ENCODE measurements around the gene CHD1. TPM values are rescaled to one million over a fixed set of nuclear protein-coding genes. Genes with fewer than 3 reads are reported as not detected.
A peak's percentile ranks its signal among the peaks of the same experiment; 100 is the strongest.

CHD1 gene
- total RNA-seq, 1 donor from 2014 or later, result 83.0 TPM

- Mint-ChIP-seq H3K9me3 (no peaks in the 10 kb centered on the region), H3K4me3 (no peak overlapping the region), H3K27me3 (ENCODE audit: insufficient read depth) (no peaks in the 10 kb centered on the region), H3K36me3 (ENCODE audit: low read depth) (peaks cover 34% of the 10 kb centered on the region), H3K4me1 (ENCODE audit: low read depth) (peaks cover 61% of the 10 kb centered on the region), H3K27ac (peak overlapping the region; percentile 20)
- no peak for DNase-seq (ENCODE audit: low spot score)
- intact Hi-C loops (cut with micrococcal nuclease), result loop anchor here (1.0 kb wide), 3 partner anchors 20 to 153 kb away; no protein-coding TSS in a partner anchor
Observed at GRCh38 chr5:98906756-98907355, 22.0 kb downstream of the CHD1 start.

DNA sequence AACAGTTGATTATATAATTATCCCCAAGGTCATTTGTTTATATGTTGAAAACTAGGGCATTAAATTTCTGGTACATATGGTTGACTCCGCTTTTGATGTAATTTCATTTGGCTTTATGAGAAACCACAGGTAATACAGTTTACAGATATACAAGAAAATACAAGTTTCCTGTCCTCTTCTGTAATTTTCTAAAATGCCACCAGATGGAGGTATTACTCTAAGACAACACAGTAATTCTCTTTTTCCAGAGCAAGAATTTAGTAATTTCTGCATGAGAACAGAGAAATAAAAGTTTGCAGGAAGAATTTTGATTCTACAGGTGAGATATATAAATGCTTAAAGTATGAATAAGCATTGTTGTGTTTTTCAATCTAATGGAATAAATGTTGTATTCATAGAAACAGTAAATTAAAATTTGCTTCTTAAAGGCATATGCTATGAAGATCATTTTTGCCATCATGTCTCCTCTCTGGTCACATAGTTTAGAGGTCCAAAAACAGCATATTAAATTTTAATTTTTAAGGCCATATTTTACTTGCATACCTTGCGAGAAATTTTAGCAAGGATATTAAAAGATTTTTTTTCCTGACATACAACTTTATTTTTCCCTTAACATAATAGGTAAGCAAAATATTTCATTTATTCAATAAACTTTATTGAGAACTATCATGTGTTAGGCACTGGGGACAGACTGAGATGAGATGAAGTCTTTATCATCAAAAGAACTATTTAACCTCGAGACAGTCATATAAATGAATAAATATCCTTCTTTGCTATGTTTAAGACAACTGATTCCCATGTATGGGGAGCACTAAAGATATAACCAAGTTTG lies 22.7 kb downstream of the CHD1 start:
- Mint-ChIP-seq H3K4me1 (ENCODE audit: low read depth) (peaks cover 56% of the 10 kb centered on the region), H3K36me3 (ENCODE audit: low read depth) (peaks cover 33% of the 10 kb centered on the region), H3K4me3 (no peak overlapping the region), H3K27me3 (ENCODE audit: insufficient read depth) (no peaks in the 10 kb centered on the region), H3K9me3 (no peaks in the 10 kb centered on the region), H3K27ac (no peak overlapping the region)
- intact Hi-C loops (cut with micrococcal nuclease), result loop anchor here (1.0 kb wide), 3 partner anchors 21 to 154 kb away; no protein-coding TSS in a partner anchor
- DNase-seq (ENCODE audit: low spot score), result no peak

DNA sequence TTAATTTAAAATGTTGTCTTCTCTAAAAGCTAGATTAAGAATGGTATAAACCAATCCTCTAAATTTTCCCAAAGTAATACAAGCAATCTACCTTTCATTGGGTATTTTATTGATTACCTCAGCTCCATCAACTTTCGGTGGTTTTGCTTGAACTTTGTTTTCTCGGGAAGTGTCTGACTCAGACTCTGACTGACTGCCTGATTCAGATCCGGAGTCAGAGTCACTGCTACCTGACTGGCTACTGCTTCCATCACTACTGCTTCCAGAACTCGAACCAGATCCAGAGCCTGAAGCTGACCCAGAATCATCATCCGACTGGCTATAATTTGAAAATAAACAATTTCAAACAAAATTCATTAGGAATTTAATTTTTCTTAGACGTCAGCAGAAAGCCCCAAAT lies 24.0 kb downstream of the CHD1 start:
- H3K36me3 Mint-ChIP-seq (ENCODE audit: low read depth), result peaks cover 32% of the 10 kb centered on the region
- H3K27ac Mint-ChIP-seq, result no peak overlapping the region
- intact Hi-C loops (cut with micrococcal nuclease), result loop anchor here (5.0 kb wide), 1 partner anchor 37 kb away; no protein-coding TSS in a partner anchor
- no peak for DNase-seq (ENCODE audit: low spot score)
- peaks cover 47% of the 10 kb centered on the region for H3K4me1 Mint-ChIP-seq (ENCODE audit: low read depth)
- no peaks in the 10 kb centered on the region for H3K27me3 Mint-ChIP-seq (ENCODE audit: insufficient read depth)
- H3K9me3 Mint-ChIP-seq, result no peaks in the 10 kb centered on the region
- no peak overlapping the region for H3K4me3 Mint-ChIP-seq

DNA sequence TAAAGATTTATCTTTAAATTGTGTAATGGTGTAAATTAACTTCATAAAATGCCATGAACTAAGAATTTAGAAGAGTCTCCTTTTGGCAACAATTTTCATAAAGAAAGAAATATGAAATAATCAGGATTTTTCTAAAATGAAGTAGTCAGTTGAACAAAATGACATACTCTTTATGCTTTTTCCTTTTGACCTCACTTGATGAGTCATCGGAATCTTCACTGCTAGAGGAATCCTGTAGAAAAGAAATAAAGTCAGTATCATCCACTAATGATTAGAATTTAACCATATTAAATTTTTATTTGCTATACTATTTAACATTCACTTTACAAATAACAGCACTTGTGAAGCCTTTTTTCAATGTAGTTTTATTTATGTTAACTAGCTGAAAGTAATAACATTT lies 26.1 kb downstream of the CHD1 start:
- H3K36me3 Mint-ChIP-seq (ENCODE audit: low read depth), result peaks cover 35% of the 10 kb centered on the region
- no peak overlapping the region for H3K4me3 Mint-ChIP-seq
- DNase-seq (ENCODE audit: low spot score), result no peak
- H3K4me1 Mint-ChIP-seq (ENCODE audit: low read depth), result peaks cover 32% of the 10 kb centered on the region
- intact Hi-C loops (cut with micrococcal nuclease), result loop anchor here (5.0 kb wide), 1 partner anchor 35 kb away; no protein-coding TSS in a partner anchor
- no peaks in the 10 kb centered on the region for H3K9me3 Mint-ChIP-seq
- H3K27ac Mint-ChIP-seq, result no peak overlapping the region
- no peaks in the 10 kb centered on the region for H3K27me3 Mint-ChIP-seq (ENCODE audit: insufficient read depth)

DNA sequence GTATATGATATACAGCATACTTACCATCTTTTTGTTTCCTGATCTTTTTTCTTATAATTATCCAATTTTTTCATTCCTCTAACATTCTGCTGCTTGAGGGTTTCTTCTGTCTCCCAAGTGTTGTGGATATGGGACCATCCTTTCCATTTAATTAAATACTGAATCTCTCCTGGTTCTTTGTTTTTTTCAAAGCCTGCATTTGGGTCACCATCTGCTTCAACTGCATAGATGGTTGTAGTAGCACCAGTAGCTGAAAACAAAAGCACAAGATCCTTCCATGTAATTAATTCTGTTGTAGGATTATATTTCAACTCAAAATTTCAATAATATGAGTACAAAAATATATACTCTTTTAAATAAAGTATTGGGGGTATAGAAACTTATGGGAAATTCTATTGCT lies 29.4 kb downstream of the CHD1 start:
- no peak overlapping the region for H3K4me3 Mint-ChIP-seq
- peaks cover 43% of the 10 kb centered on the region for H3K36me3 Mint-ChIP-seq (ENCODE audit: low read depth)
- no peaks in the 10 kb centered on the region for H3K27me3 Mint-ChIP-seq (ENCODE audit: insufficient read depth)
- H3K4me1 Mint-ChIP-seq (ENCODE audit: low read depth), result peaks cover 9% of the 10 kb centered on the region
- intact Hi-C loops (cut with micrococcal nuclease), result loop anchor here (5.0 kb wide), 1 partner anchor 42 kb away; no protein-coding TSS in a partner anchor
- H3K9me3 Mint-ChIP-seq, result no peaks in the 10 kb centered on the region
- no peak for DNase-seq (ENCODE audit: low spot score)
- H3K27ac Mint-ChIP-seq, result no peak overlapping the region

GRCh38 chr5:98898743-98899142 lies 30.1 kb downstream of the CHD1 start:
- intact Hi-C loops (cut with micrococcal nuclease), result loop anchor here (5.0 kb wide), 1 partner anchor 41 kb away; no protein-coding TSS in a partner anchor
- Mint-ChIP-seq H3K4me3 (no peak overlapping the region), H3K9me3 (no peaks in the 10 kb centered on the region), H3K27ac (no peak overlapping the region), H3K27me3 (ENCODE audit: insufficient read depth) (no peaks in the 10 kb centered on the region), H3K4me1 (ENCODE audit: low read depth) (peaks cover 9% of the 10 kb centered on the region), H3K36me3 (ENCODE audit: low read depth) (peaks cover 41% of the 10 kb centered on the region)
- DNase-seq (ENCODE audit: low spot score), result no peak

DNA sequence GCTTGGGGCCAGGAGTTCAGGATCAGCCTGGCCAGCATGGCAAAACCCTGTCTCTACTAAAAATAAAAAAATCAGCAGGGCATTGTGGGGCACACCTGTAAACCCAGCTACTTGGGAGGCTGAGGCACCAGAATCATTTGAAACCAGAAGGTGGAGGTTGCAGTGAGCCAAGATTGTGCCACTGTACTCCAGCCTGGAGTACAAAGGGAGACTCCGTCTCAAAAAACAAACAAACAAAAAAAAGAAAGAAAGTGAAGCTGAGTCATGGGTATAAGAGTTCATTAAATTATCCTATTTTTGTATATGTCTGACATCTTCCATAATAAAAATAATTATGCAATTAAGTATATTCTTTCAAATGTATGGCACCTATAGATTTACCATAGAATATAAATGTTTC lies 37.2 kb downstream of the CHD1 start:
- H3K27ac Mint-ChIP-seq, result no peak overlapping the region

GRCh38 chr5:98880598-98880997 lies 48.2 kb downstream of the CHD1 start:
- intact Hi-C loops (cut with micrococcal nuclease), result loop anchor here (1.0 to 2.0 kb wide), 3 partner anchors 8 to 16 kb away; no protein-coding TSS in a partner anchor
- peaks cover 50% of the 10 kb centered on the region for H3K36me3 Mint-ChIP-seq (ENCODE audit: low read depth)

More for the DNA sequence above, 37.2 kb downstream of the CHD1 start:
- Mint-ChIP-seq H3K36me3 (ENCODE audit: low read depth) (peaks cover 39% of the 10 kb centered on the region), H3K4me1 (ENCODE audit: low read depth) (no peaks in the 10 kb centered on the region), H3K9me3 (no peaks in the 10 kb centered on the region), H3K27me3 (ENCODE audit: insufficient read depth) (no peaks in the 10 kb centered on the region), H3K4me3 (no peak overlapping the region)
- intact Hi-C loops (cut with micrococcal nuclease), result loop anchor here (5.0 kb wide), 1 partner anchor 36 kb away; the partner anchor contains the start of gene CHD1
- DNase-seq (ENCODE audit: low spot score), result no peak

DNA sequence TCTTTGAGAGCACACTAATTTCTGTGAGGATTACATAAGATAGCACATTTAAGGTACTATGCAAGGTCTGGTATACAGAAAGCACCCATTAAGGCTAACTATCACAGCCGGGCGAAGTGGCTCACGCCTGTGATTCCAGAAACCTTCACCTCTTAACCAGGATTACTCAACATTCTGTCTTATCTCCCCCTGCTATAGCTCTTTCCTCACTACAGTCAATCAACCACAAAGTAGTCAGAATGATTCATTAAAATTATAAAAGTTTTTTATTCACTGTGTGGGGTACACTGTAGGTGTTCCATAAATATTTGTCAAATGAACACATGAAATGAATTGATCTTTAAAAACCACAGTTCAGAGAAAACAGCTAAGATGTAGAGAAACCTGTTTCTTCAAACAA lies 48.7 kb downstream of the CHD1 start:
- H3K4me3 Mint-ChIP-seq, result no peak overlapping the region
- DNase-seq (ENCODE audit: low spot score), result no peak
- H3K36me3 Mint-ChIP-seq (ENCODE audit: low read depth), result peaks cover 50% of the 10 kb centered on the region
- no peaks in the 10 kb centered on the region for H3K27me3 Mint-ChIP-seq (ENCODE audit: insufficient read depth)
- intact Hi-C loops (cut with micrococcal nuclease), result loop anchor here (1.0 to 2.0 kb wide), 3 partner anchors 8 to 17 kb away; no protein-coding TSS in a partner anchor
- H3K4me1 Mint-ChIP-seq (ENCODE audit: low read depth), result peaks cover 8% of the 10 kb centered on the region
- H3K27ac Mint-ChIP-seq, result peak overlapping the region; percentile 34
- H3K9me3 Mint-ChIP-seq, result no peaks in the 10 kb centered on the region

More at GRCh38 chr5:98880598-98880997, 48.2 kb downstream of the CHD1 start:
- H3K27me3 Mint-ChIP-seq (ENCODE audit: insufficient read depth), result no peaks in the 10 kb centered on the region
- peaks cover 8% of the 10 kb centered on the region for H3K4me1 Mint-ChIP-seq (ENCODE audit: low read depth)
- H3K27ac Mint-ChIP-seq, result peak overlapping the region; percentile 34
- no peaks in the 10 kb centered on the region for H3K9me3 Mint-ChIP-seq
- H3K4me3 Mint-ChIP-seq, result no peak overlapping the region
- no peak for DNase-seq (ENCODE audit: low spot score)

GRCh38 chr5:98877600-98877999 lies 51.2 kb downstream of the CHD1 start:
- H3K4me1 Mint-ChIP-seq (ENCODE audit: low read depth), result peaks cover 8% of the 10 kb centered on the region
- H3K4me3 Mint-ChIP-seq, result no peak overlapping the region
- H3K27me3 Mint-ChIP-seq (ENCODE audit: insufficient read depth), result no peaks in the 10 kb centered on the region
- peaks cover 45% of the 10 kb centered on the region for H3K36me3 Mint-ChIP-seq (ENCODE audit: low read depth)
- intact Hi-C loops (cut with micrococcal nuclease), result no loop called here
- no peaks in the 10 kb centered on the region for H3K9me3 Mint-ChIP-seq
- no peak for DNase-seq (ENCODE audit: low spot score)
- H3K27ac Mint-ChIP-seq, result peak overlapping the region; percentile 16

GRCh38 chr5:98872674-98873073 lies 56.1 kb downstream of the CHD1 start:
- no peak overlapping the region for H3K4me3 Mint-ChIP-seq
- H3K27ac Mint-ChIP-seq, result no peak overlapping the region
- H3K9me3 Mint-ChIP-seq, result no peaks in the 10 kb centered on the region
- peaks cover 50% of the 10 kb centered on the region for H3K36me3 Mint-ChIP-seq (ENCODE audit: low read depth)
- H3K27me3 Mint-ChIP-seq (ENCODE audit: insufficient read depth), result no peaks in the 10 kb centered on the region
- intact Hi-C loops (cut with micrococcal nuclease), result loop anchor here (2.0 kb wide), 1 partner anchor 16 kb away; no protein-coding TSS in a partner anchor
- DNase-seq (ENCODE audit: low spot score), result no peak
- peaks cover 6% of the 10 kb centered on the region for H3K4me1 Mint-ChIP-seq (ENCODE audit: low read depth)

DNA sequence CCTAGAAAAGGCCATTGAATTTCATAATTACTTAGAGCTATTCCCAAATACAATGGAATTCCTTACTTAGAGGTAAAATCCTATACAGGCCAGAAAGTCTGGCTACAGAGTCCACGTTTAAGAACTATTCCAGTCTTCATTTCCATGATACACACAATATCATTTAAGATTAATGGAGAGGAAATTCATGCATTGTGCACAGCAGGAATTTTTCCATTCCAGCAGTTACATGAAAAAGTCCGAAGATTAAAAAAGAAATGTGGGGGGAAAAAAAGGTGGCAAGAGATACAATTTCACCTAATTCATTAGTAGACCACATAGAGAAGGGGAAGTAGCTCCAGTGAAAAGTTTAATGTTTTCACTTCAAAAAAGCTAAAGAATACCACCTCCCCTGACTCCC lies 63.1 kb downstream of the CHD1 start:
- H3K36me3 Mint-ChIP-seq (ENCODE audit: low read depth), result peaks cover 48% of the 10 kb centered on the region
- peaks cover 4% of the 10 kb centered on the region for H3K4me1 Mint-ChIP-seq (ENCODE audit: low read depth)
- intact Hi-C loops (cut with micrococcal nuclease), result loop anchor here (2.0 to 5.0 kb wide), 2 partner anchors 15 to 37 kb away; no protein-coding TSS in a partner anchor
- H3K4me3 Mint-ChIP-seq, result no peak overlapping the region
- H3K27me3 Mint-ChIP-seq (ENCODE audit: insufficient read depth), result no peaks in the 10 kb centered on the region
- H3K9me3 Mint-ChIP-seq, result no peaks in the 10 kb centered on the region
- no peak overlapping the region for H3K27ac Mint-ChIP-seq
- no peak for DNase-seq (ENCODE audit: low spot score)

GRCh38 chr5:98847054-98847453 lies 81.8 kb downstream of the CHD1 start:
- Mint-ChIP-seq H3K36me3 (ENCODE audit: low read depth) (no peaks in the 10 kb centered on the region), H3K27me3 (ENCODE audit: insufficient read depth) (no peaks in the 10 kb centered on the region), H3K9me3 (peaks cover 8% of the 10 kb centered on the region), H3K27ac (no peak overlapping the region), H3K4me3 (no peak overlapping the region), H3K4me1 (ENCODE audit: low read depth) (no peaks in the 10 kb centered on the region)
- DNase-seq (ENCODE audit: low spot score), result no peak
- intact Hi-C loops (cut with micrococcal nuclease), result no loop called here

All from activated T-helper 1 cell treated with anti-CD3 and anti-CD28 coated beads, Interleukin-12 subunit alpha, Interleukin-12 subunit beta, Interleukin-2, Interleukin-4 antibody, amounts not matched to agents 30 ng/mL and 10 ng/mL and 1 ng/mL, durations not matched to agents 14 hours and 24 hours and 36 hours (primary cell).